ENCODE data around the gene SDK1. TPM values are rescaled to one million over a fixed set of nuclear protein-coding genes. Genes with fewer than 3 reads are reported as not detected.

SDK1 gene
- total and polyA plus RNA-seq, 2 donors: 9.8 to 15.1 TPM

- Histone ChIP-seq H3K4me1 (ENCODE audit: insufficient read depth) (no peaks in the 10 kb centered on the region), H3K4me3 (ENCODE audit: low read depth, low read length) (no peak overlapping the region), H3K36me3 (ENCODE audit: insufficient read depth) (no peaks in the 10 kb centered on the region), H3K27ac (ENCODE audit: low read depth) (no peak overlapping the region)
- no peak for DNase-seq (ENCODE audit: extremely low spot score)
- WGBS: 86% methylated on average over 18 of the region's 18 CpGs
These were observed 77.5 kb downstream of the SDK1 start for GRCh38 chr7:3378390-3379150.

GRCh38 chr7:3380034-3380433, 79.0 kb downstream of the SDK1 start:
- Histone ChIP-seq H3K36me3 (ENCODE audit: insufficient read depth) (no peaks in the 10 kb centered on the region), H3K4me1 (ENCODE audit: insufficient read depth) (no peaks in the 10 kb centered on the region), H3K27ac (ENCODE audit: low read depth) (no peak overlapping the region), H3K4me3 (ENCODE audit: low read depth, low read length) (no peak overlapping the region)
- 80% methylated on average over 4 of the region's 4 CpGs for WGBS
- DNase-seq (ENCODE audit: extremely low spot score): no peak

- DNase-seq (ENCODE audit: extremely low spot score): no peak
- H3K27ac ChIP-seq (ENCODE audit: low read depth): no peak overlapping the region
- no peak overlapping the region for H3K4me3 ChIP-seq (ENCODE audit: low read depth, low read length)
- no peaks in the 10 kb centered on the region for H3K4me1 ChIP-seq (ENCODE audit: insufficient read depth)
- no peaks in the 10 kb centered on the region for H3K36me3 ChIP-seq (ENCODE audit: insufficient read depth)
- WGBS: 75% methylated on average over 12 of the region's 12 CpGs
These were observed 80.0 kb downstream of the SDK1 start for GRCh38 chr7:3380886-3381685.

- no peak overlapping the region for H3K4me3 ChIP-seq (ENCODE audit: low read depth, low read length)
- no peak for DNase-seq (ENCODE audit: extremely low spot score)
- no peaks in the 10 kb centered on the region for H3K4me1 ChIP-seq (ENCODE audit: insufficient read depth)
- WGBS: 54% methylated on average over 5 of the region's 5 CpGs
- no peaks in the 10 kb centered on the region for H3K36me3 ChIP-seq (ENCODE audit: insufficient read depth)
- H3K27ac ChIP-seq (ENCODE audit: low read depth): no peak overlapping the region
These were observed 85.6 kb downstream of the SDK1 start for GRCh38 chr7:3386423-3387190.

GRCh38 chr7:3393862-3394261, 92.8 kb downstream of the SDK1 start:
- no peak overlapping the region for H3K4me3 ChIP-seq (ENCODE audit: low read depth, low read length)
- WGBS: 90% methylated on average over 3 of the region's 3 CpGs
- no peak for DNase-seq (ENCODE audit: extremely low spot score)
- no peak overlapping the region for H3K27ac ChIP-seq (ENCODE audit: low read depth)
- no peaks in the 10 kb centered on the region for H3K4me1 ChIP-seq (ENCODE audit: insufficient read depth)
- no peaks in the 10 kb centered on the region for H3K36me3 ChIP-seq (ENCODE audit: insufficient read depth)

GRCh38 chr7:3397324-3397723, 96.3 kb downstream of the SDK1 start:
- no peaks in the 10 kb centered on the region for H3K4me1 ChIP-seq (ENCODE audit: insufficient read depth)
- no peaks in the 10 kb centered on the region for H3K36me3 ChIP-seq (ENCODE audit: insufficient read depth)
- H3K4me3 ChIP-seq (ENCODE audit: low read depth, low read length): no peak overlapping the region
- WGBS: 95% methylated on average over 3 of the region's 3 CpGs
- DNase-seq (ENCODE audit: extremely low spot score): no peak
- H3K27ac ChIP-seq (ENCODE audit: low read depth): no peak overlapping the region

GRCh38 chr7:3399858-3400257, 98.8 kb downstream of the SDK1 start:
- H3K36me3 ChIP-seq (ENCODE audit: insufficient read depth): no peaks in the 10 kb centered on the region
- H3K4me3 ChIP-seq (ENCODE audit: low read depth, low read length): no peak overlapping the region
- 57% methylated on average over 2 of the region's 2 CpGs for WGBS
- H3K27ac ChIP-seq (ENCODE audit: low read depth): no peak overlapping the region
- DNase-seq (ENCODE audit: extremely low spot score): no peak
- no peaks in the 10 kb centered on the region for H3K4me1 ChIP-seq (ENCODE audit: insufficient read depth)

GRCh38 chr7:3404501-3404900, 103.4 kb downstream of the SDK1 start:
- peak; percentile 59 for DNase-seq (ENCODE audit: extremely low spot score)
- no peaks in the 10 kb centered on the region for H3K4me1 ChIP-seq (ENCODE audit: insufficient read depth)
- H3K27ac ChIP-seq (ENCODE audit: low read depth): no peak overlapping the region
- no peaks in the 10 kb centered on the region for H3K36me3 ChIP-seq (ENCODE audit: insufficient read depth)
- no peak overlapping the region for H3K4me3 ChIP-seq (ENCODE audit: low read depth, low read length)
- 38% methylated on average over 1 of the region's 1 CpG for WGBS

GRCh38 chr7:3408814-3409595, 108.0 kb downstream of the SDK1 start:
- no peaks in the 10 kb centered on the region for H3K36me3 ChIP-seq (ENCODE audit: insufficient read depth)
- 81% methylated on average over 5 of the region's 5 CpGs for WGBS
- no peak overlapping the region for H3K4me3 ChIP-seq (ENCODE audit: low read depth, low read length)
- DNase-seq (ENCODE audit: extremely low spot score): no peak
- no peak overlapping the region for H3K27ac ChIP-seq (ENCODE audit: low read depth)
- peaks cover 2% of the 10 kb centered on the region for H3K4me1 ChIP-seq (ENCODE audit: insufficient read depth)

GRCh38 chr7:3412871-3413270, 111.8 kb downstream of the SDK1 start:
- Histone ChIP-seq H3K27ac (ENCODE audit: low read depth) (no peak overlapping the region), H3K4me1 (ENCODE audit: insufficient read depth) (peaks cover 4% of the 10 kb centered on the region), H3K4me3 (ENCODE audit: low read depth, low read length) (no peak overlapping the region), H3K36me3 (ENCODE audit: insufficient read depth) (no peaks in the 10 kb centered on the region)
- 76% methylated on average over 2 of the region's 2 CpGs for WGBS
- no peak for DNase-seq (ENCODE audit: extremely low spot score)

GRCh38 chr7:3415861-3416312, 114.8 kb downstream of the SDK1 start:
- WGBS: 48% methylated on average over 3 of the region's 3 CpGs
- Histone ChIP-seq H3K4me3 (ENCODE audit: low read depth, low read length) (no peak overlapping the region), H3K4me1 (ENCODE audit: insufficient read depth) (peaks cover 4% of the 10 kb centered on the region), H3K36me3 (ENCODE audit: insufficient read depth) (no peaks in the 10 kb centered on the region), H3K27ac (ENCODE audit: low read depth) (no peak overlapping the region)
- DNase-seq (ENCODE audit: extremely low spot score): no peak

GRCh38 chr7:3416453-3416852, 115.4 kb downstream of the SDK1 start:
- no peak overlapping the region for H3K4me3 ChIP-seq (ENCODE audit: low read depth, low read length)
- no peaks in the 10 kb centered on the region for H3K36me3 ChIP-seq (ENCODE audit: insufficient read depth)
- no peak overlapping the region for H3K27ac ChIP-seq (ENCODE audit: low read depth)
- DNase-seq (ENCODE audit: extremely low spot score): no peak
- 68% methylated on average over 4 of the region's 4 CpGs for WGBS
- peaks cover 2% of the 10 kb centered on the region for H3K4me1 ChIP-seq (ENCODE audit: insufficient read depth)

- H3K4me3 ChIP-seq (ENCODE audit: low read depth, low read length): no peak overlapping the region
- no peaks in the 10 kb centered on the region for H3K4me1 ChIP-seq (ENCODE audit: insufficient read depth)
- H3K27ac ChIP-seq (ENCODE audit: low read depth): no peak overlapping the region
- DNase-seq (ENCODE audit: extremely low spot score): no peak
- no peaks in the 10 kb centered on the region for H3K36me3 ChIP-seq (ENCODE audit: insufficient read depth)
These were observed 124.0 kb downstream of the SDK1 start for GRCh38 chr7:3425087-3425486.
